IMR-90 (cell line): ENCODE data around the gene NXPH1. TPM values are rescaled to one million over a fixed set of nuclear protein-coding genes. Genes with fewer than 3 reads are reported as not detected.

Experiments
- ATAC-seq: fragments of 200-7000 bp; cut with Tn5 transposase; 2 replicates; pipeline ENCODE4 v1.9.1; 2020; ENCODE audit warnings: low read depth, mild to moderate bottlenecking, moderate library complexity
- BruUV-seq: library from RNA; stranded (reverse); fragments of 400-500 nt; replicated peaks from 2 replicates; lab custom pipeline; 2021; lab: Mats Ljungman, UMichigan
- CTCF ChIA-PET: fragments of 300-600 bp; formaldehyde crosslinking; extraction: SDS; loops from one replicate; lab custom pipeline; 2021; ENCODE audit warnings: antibody characterized with exemption; lab: Yijun Ruan, JAX
- POLR2A ChIA-PET: fragments of 300-600 bp; sonication (Branson Sonifier 250); formaldehyde crosslinking; loops from one replicate; lab custom pipeline; 2022; ENCODE audit warnings: antibody characterized with exemption; ENCODE audit not compliant: unreplicated experiment; lab: Charles Lee
- DNase-seq: peaks from one replicate; pipeline ENCODE4 v3.0.0; 2013
- H2AFZ ChIP-seq: replicated peaks from 2 replicates; pipeline ENCODE3; 2013; ENCODE audit warnings: low read length, mild to moderate bottlenecking; ENCODE audit not compliant: poor library complexity
- H2AK5ac ChIP-seq: 2 replicates; pipeline ENCODE4 v1.6.1; 2013; ENCODE audit warnings: low read depth, low read length, inconsistent platforms
- H2AK9ac ChIP-seq: replicated peaks from 2 replicates; pipeline ENCODE3; 2013; ENCODE audit warnings: mild to moderate bottlenecking, low read depth, low read length, moderate library complexity; ENCODE audit not compliant: poor library complexity
- H2BK120ac ChIP-seq: 2 replicates; pipeline ENCODE4 v1.6.1; 2013; ENCODE audit warnings: low read depth, low read length, inconsistent platforms
- H2BK15ac ChIP-seq: 3 replicates; pipeline ENCODE4 v1.6.1; 2013; ENCODE audit warnings: low read depth, low read length, inconsistent platforms
- H2BK20ac ChIP-seq: 2 replicates; pipeline ENCODE4 v1.6.1; 2013; ENCODE audit warnings: low read depth, mild to moderate bottlenecking, inconsistent platforms, low read length, moderate library complexity
- H2BK5ac ChIP-seq: 2 replicates; pipeline ENCODE4 v1.6.1; 2013; ENCODE audit warnings: mild to moderate bottlenecking, low read depth, low read length, inconsistent platforms; ENCODE audit not compliant: poor library complexity, severe bottlenecking
- H3K14ac ChIP-seq: replicated peaks from 2 replicates; pipeline ENCODE4 v1.6.1; 2013; ENCODE audit warnings: low read depth, low read length, inconsistent platforms
- H3K18ac ChIP-seq: 2 replicates; pipeline ENCODE4 v1.6.1; 2013; ENCODE audit warnings: low read depth, low read length, control low read depth
- H3K23ac ChIP-seq: 2 replicates; pipeline ENCODE4 v1.6.1; 2013; ENCODE audit warnings: low read depth, low read length, inconsistent platforms
- H3K27ac ChIP-seq: 2 replicates; pipeline ENCODE4 v1.5.1; 2013; ENCODE audit warnings: mild to moderate bottlenecking, control low read depth, low read length; ENCODE audit not compliant: insufficient read depth
- H3K27me3 ChIP-seq: 2 replicates; pipeline ENCODE4 v1.6.1; 2013; ENCODE audit warnings: low read length; ENCODE audit not compliant: control insufficient read depth, insufficient read depth
- H3K36me3 ChIP-seq: 2 replicates; pipeline ENCODE4 v1.6.1; 2013; ENCODE audit warnings: low read length, mixed read lengths; ENCODE audit not compliant: control insufficient read depth, insufficient read depth
- H3K4ac ChIP-seq: 2 replicates; pipeline ENCODE4 v1.6.1; 2013; ENCODE audit warnings: low read depth, low read length, inconsistent platforms
- H3K4me1 ChIP-seq: 2 replicates; pipeline ENCODE4 v1.6.1; 2013; ENCODE audit warnings: low read length, mixed read lengths; ENCODE audit not compliant: control insufficient read depth, insufficient read depth
- H3K4me2 ChIP-seq: 2 replicates; pipeline ENCODE4 v1.6.1; 2013; ENCODE audit warnings: low read depth, mild to moderate bottlenecking, control low read depth, low read length, moderate library complexity
- H3K4me3 ChIP-seq: 2 replicates; pipeline ENCODE4 v1.5.1; 2013; ENCODE audit warnings: low read depth, mild to moderate bottlenecking, control low read depth, low read length, moderate library complexity; ENCODE audit not compliant: insufficient read depth
- H3K56ac ChIP-seq: 2 replicates; pipeline ENCODE4 v1.6.1; 2013; ENCODE audit warnings: low read length, inconsistent platforms; ENCODE audit not compliant: insufficient read depth; ENCODE audit errors: extremely low read depth
- H3K79me1 ChIP-seq, 2 experiments: 2 replicates each; pipeline ENCODE4 v1.6.1; 2013; ENCODE audit warnings: low read length in 2 of 2, inconsistent platforms in 1 of 2, low read depth in 1 of 2
- H3K9ac ChIP-seq: 2 replicates; pipeline ENCODE4 v1.6.1; 2013; ENCODE audit warnings: low read depth, low read length, control low read depth
- H3K9me1 ChIP-seq: 2 replicates; pipeline ENCODE4 v1.6.1; 2013; ENCODE audit warnings: low read length, inconsistent platforms; ENCODE audit not compliant: insufficient read depth
- H3K9me3 ChIP-seq: 2 replicates; pipeline ENCODE4 v1.6.1; 2013; ENCODE audit warnings: low read length; ENCODE audit not compliant: control insufficient read depth, insufficient read depth
- H4K20me1 ChIP-seq: 2 replicates; pipeline ENCODE4 v1.6.1; 2013; ENCODE audit warnings: low read length, inconsistent platforms; ENCODE audit not compliant: insufficient read depth
- H4K5ac ChIP-seq: 2 replicates; pipeline ENCODE4 v1.6.1; 2013; ENCODE audit warnings: mild to moderate bottlenecking, low read depth, low read length, control low read depth
- H4K8ac ChIP-seq, 2 experiments: 2 replicates each; pipeline ENCODE4 v1.6.1; 2013; ENCODE audit warnings: low read depth in 2 of 2, low read length in 2 of 2, control low read depth in 1 of 2, inconsistent platforms in 1 of 2
- H4K91ac ChIP-seq: 2 replicates; pipeline ENCODE4 v1.6.1; 2013; ENCODE audit warnings: low read depth, low read length, inconsistent platforms; ENCODE audit not compliant: insufficient read depth
- BHLHE40 ChIP-seq: fragments of 150-350 bp; IDR thresholded peaks from 2 replicates; pipeline ENCODE4 v1.6.1; 2016; ENCODE audit warnings: mild to moderate bottlenecking, low read depth, low read length
- CHD1 ChIP-seq: IDR thresholded peaks from 2 replicates; pipeline ENCODE4 v1.6.1; 2012; ENCODE audit warnings: low read depth, low read length, improper control_type of control experiment
- FOS ChIP-seq: fragments of 150-350 bp; IDR thresholded peaks from 2 replicates; pipeline ENCODE4 v1.6.1; 2016; ENCODE audit warnings: low read depth, low read length
- MAFK ChIP-seq: IDR thresholded peaks from 2 replicates; pipeline ENCODE4 v1.6.1; 2012; ENCODE audit warnings: low read depth, low read length, improper control_type of control experiment
- MXI1 ChIP-seq: IDR thresholded peaks from 2 replicates; pipeline ENCODE4 v1.6.1; 2012; ENCODE audit warnings: low read depth, mild to moderate bottlenecking, low read length, moderate library complexity, borderline replicate concordance
- NFE2L2 ChIP-seq: fragments of 150-350 bp; IDR thresholded peaks from 2 replicates; pipeline ENCODE4 v1.6.1; 2016; ENCODE audit warnings: low read depth, mild to moderate bottlenecking, low read length
- RCOR1 ChIP-seq: IDR thresholded peaks from 2 replicates; pipeline ENCODE4 v1.6.1; 2012; ENCODE audit warnings: mild to moderate bottlenecking, low read length, improper control_type of control experiment; ENCODE audit not compliant: insufficient replicate concordance
- RFX5 ChIP-seq: IDR thresholded peaks from 2 replicates; pipeline ENCODE4 v1.8.0; 2012; ENCODE audit warnings: low read depth, mild to moderate bottlenecking, low read length, moderate library complexity
- WGBS, 2 experiments: methylation state at CpG; one replicate each; pipeline versions ENCODE4 v1.1.5 to v1.1.7; 2013; ENCODE audit warnings: missing lambda C conversion rate in 2 of 2; ENCODE audit not compliant: insufficient read length in 1 of 2; ENCODE audit errors: extremely low coverage in 2 of 2; 5-methylcytosine and 5-hydroxymethylcytosine counted together
- dilution Hi-C: fragments of 300-500 bp; cut with HindIII; formaldehyde crosslinking; loops from one replicate; pipeline ENCODE4 v1.14.3; 2018; ENCODE audit warnings: low sequenced_read_pairs; ENCODE audit not compliant: unreplicated experiment
- in situ Hi-C: fragments of 300-500 bp; cut with MboI; formaldehyde crosslinking; loops from 3 replicates; pipeline ENCODE4 v1.14.3; 2019; ENCODE audit warnings: low sequenced_read_pairs, inconsistent platforms, mixed read lengths
- intact Hi-C: fragments of 100-400 bp; cut with micrococcal nuclease; formaldehyde crosslinking; loops from 2 replicates; pipeline ENCODE4 v1.10.0; 2022
- polyA plus RNA-seq, 3 experiments: library from polyadenylated mRNA; depleted of rRNA; stranded (reverse); fragments of >200 nt; gene quantifications; 2 replicates each; pipeline ENCODE4 v1.2.3, GENCODE V29; 2012; ENCODE audit warnings: low replicate concordance in 1 of 3
- total RNA-seq: library from RNA; depleted of rRNA; stranded (reverse); fragments of >200 nt; gene quantifications from 2 replicates; pipeline ENCODE4 v1.2.3, GENCODE V29; 2012
- TF ChIP-seq, protein P1 (sequence below): fragments of 150-350 bp; IDR thresholded peaks from 2 replicates; pipeline ENCODE4 v1.6.1; 2017; ENCODE audit warnings: mild to moderate bottlenecking, antibody characterized with exemption, low read length, low read depth
- TF ChIP-seq, protein P2 (sequence below): conservative IDR thresholded peaks from 2 replicates; pipeline ENCODE4 v1.5.1; 2012; ENCODE audit warnings: mild to moderate bottlenecking, low read depth, low read length, improper control_type of control experiment

Gene NXPH1
- total and polyA plus RNA-seq, 2 of the 4 experiments (the other 2 are of a cell fraction), result not detected

DNA sequence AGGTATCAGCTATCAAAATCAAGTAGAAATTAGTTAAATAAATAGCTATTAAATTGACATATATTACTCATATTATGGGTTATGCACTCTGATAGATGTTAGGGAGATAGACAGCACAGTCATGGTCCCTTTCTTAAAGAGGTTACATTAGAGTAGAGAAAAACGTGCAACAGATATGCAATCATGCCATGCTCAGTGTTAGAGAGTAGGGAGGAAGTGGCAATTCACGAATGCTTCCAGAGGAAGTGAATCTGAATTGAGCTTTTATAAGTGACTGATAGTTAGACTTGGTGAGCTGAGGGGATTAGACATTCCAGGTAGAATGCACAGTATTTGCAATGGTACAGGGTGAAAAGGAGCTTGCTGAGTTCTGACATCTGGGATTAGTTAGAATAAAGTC, 349.8 kb downstream of the NXPH1 start:
- in situ Hi-C loops, result no loop called here
- CTCF ChIA-PET, result no interaction called here
- ATAC-seq, result no peak

More for the DNA sequence above, 349.8 kb downstream of the NXPH1 start:
- 6% methylated on average over 2 of the region's 2 CpGs; no CpG with 5 or more reads in 1 of the 2 experiments for WGBS, 2 experiments
- Histone ChIP-seq H2AK9ac (no peak overlapping the region), H3K27ac (no peak overlapping the region), H4K8ac (no peak overlapping the region), H2BK15ac (no peak overlapping the region), H3K23ac (no peak overlapping the region), H2BK120ac (no peak overlapping the region), H3K56ac (no peak overlapping the region), H3K9me3 (peaks cover 4% of the 10 kb centered on the region), H3K36me3 (no peaks in the 10 kb centered on the region), H3K4ac (no peak overlapping the region), H3K4me3 (no peak overlapping the region), H4K20me1 (no peaks in the 10 kb centered on the region), H2AK5ac (no peak overlapping the region), H3K9ac (no peak overlapping the region), H2AFZ (no peak overlapping the region), H3K4me1 (no peaks in the 10 kb centered on the region), H3K79me1 (no peaks in the 10 kb centered on the region), H4K91ac (no peak overlapping the region), H4K5ac (no peak overlapping the region), H3K4me2 (no peak overlapping the region), H3K9me1 (no peaks in the 10 kb centered on the region), H3K27me3 (no peaks in the 10 kb centered on the region), H3K14ac (no peak overlapping the region), H2BK20ac (no peak overlapping the region), H2BK5ac (no peak overlapping the region), H3K18ac (no peak overlapping the region)
- no peak for DNase-seq
- POLR2A ChIA-PET, result no interaction called here
- no TSS peak for BruUV-seq
- intact Hi-C loops, result no loop called here
- dilution Hi-C loops, result no loop called here
- TF ChIP-seq MXI1 (no peak), MAFK (no peak), NFE2L2 (no peak), BHLHE40 (no peak), RFX5 (no peak), FOS (no peak), RCOR1 (no peak), CHD1 (no peak)
- TF ChIP-seq, protein P1, sequence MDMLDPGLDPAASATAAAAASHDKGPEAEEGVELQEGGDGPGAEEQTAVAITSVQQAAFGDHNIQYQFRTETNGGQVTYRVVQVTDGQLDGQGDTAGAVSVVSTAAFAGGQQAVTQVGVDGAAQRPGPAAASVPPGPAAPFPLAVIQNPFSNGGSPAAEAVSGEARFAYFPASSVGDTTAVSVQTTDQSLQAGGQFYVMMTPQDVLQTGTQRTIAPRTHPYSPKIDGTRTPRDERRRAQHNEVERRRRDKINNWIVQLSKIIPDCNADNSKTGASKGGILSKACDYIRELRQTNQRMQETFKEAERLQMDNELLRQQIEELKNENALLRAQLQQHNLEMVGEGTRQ, result no peak
- TF ChIP-seq, protein P2, sequence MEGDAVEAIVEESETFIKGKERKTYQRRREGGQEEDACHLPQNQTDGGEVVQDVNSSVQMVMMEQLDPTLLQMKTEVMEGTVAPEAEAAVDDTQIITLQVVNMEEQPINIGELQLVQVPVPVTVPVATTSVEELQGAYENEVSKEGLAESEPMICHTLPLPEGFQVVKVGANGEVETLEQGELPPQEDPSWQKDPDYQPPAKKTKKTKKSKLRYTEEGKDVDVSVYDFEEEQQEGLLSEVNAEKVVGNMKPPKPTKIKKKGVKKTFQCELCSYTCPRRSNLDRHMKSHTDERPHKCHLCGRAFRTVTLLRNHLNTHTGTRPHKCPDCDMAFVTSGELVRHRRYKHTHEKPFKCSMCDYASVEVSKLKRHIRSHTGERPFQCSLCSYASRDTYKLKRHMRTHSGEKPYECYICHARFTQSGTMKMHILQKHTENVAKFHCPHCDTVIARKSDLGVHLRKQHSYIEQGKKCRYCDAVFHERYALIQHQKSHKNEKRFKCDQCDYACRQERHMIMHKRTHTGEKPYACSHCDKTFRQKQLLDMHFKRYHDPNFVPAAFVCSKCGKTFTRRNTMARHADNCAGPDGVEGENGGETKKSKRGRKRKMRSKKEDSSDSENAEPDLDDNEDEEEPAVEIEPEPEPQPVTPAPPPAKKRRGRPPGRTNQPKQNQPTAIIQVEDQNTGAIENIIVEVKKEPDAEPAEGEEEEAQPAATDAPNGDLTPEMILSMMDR, result no peak
